T-cell (primary cell): ENCODE measurements around the gene SKI. TPM values are rescaled to one million over a fixed set of nuclear protein-coding genes. Genes with fewer than 3 reads are reported as not detected.

ENCODE experiments used
- ATAC-seq, 4 experiments: fragments of 200-7000 bp in 3 of 4; fragments of 150-1000 bp in 1 of 4; cut with Tn5 transposase; replicated peaks in 1 of 4; 1 replicate in 3 of 4; 2 replicates in 1 of 4; pipeline ENCODE4 v1.10.0; 2021; ENCODE audit warnings: moderate library complexity in 3 of 4, mild to moderate bottlenecking in 2 of 4, moderate number of reproducible peaks in 1 of 4
- CTCF ChIA-PET, 2 donors: fragments of 300-600 bp; sonication (Branson Sonifier 250); formaldehyde crosslinking; loops; one replicate each; lab custom pipeline; 2022; ENCODE audit warnings: antibody characterized with exemption in 2 of 2; lab: Charles Lee
- POLR2A ChIA-PET, 2 donors: fragments of 300-600 bp; sonication (Branson Sonifier 250); formaldehyde crosslinking; loops; one replicate each; lab custom pipeline; 2022; ENCODE audit warnings: antibody characterized with exemption in 2 of 2; lab: Charles Lee
- DNase-seq, 35 experiments: peaks; one replicate each; pipeline versions ENCODE4 v3.0.0 to v3.0.0-alpha.2; 2013 to 2023
- H3K27ac ChIP-seq: one replicate; pipeline ENCODE4 v1.5.1; 2013; ENCODE audit warnings: low read length
- H3K27me3 ChIP-seq, 2 experiments: replicated peaks in 1 of 2; 1 replicate in 1 of 2; 2 replicates in 1 of 2; pipeline versions ENCODE4 v1.6.1 to v1.7.0; 2013; ENCODE audit warnings: low read length in 1 of 2, mixed read lengths in 1 of 2; ENCODE audit not compliant: control insufficient read depth in 2 of 2, insufficient read depth in 2 of 2; ENCODE audit errors: extremely low read depth in 1 of 2
- H3K36me3 ChIP-seq, 2 donors: 1 replicate in 1 of 2; 2 replicates in 1 of 2; pipeline versions ENCODE4 v1.6.1 to v1.7.0; 2013; ENCODE audit warnings: low read length in 1 of 2; ENCODE audit not compliant: control insufficient read depth in 2 of 2, insufficient read depth in 1 of 2; ENCODE audit errors: extremely low read depth in 1 of 2
- H3K4me1 ChIP-seq, 2 experiments: 1 replicate in 1 of 2; 2 replicates in 1 of 2; pipeline versions ENCODE4 v1.6.1 to v1.7.0; 2013; ENCODE audit warnings: low read length in 2 of 2, mixed read lengths in 1 of 2; ENCODE audit not compliant: insufficient read depth in 2 of 2, control insufficient read depth in 1 of 2; ENCODE audit errors: extremely low read depth in 1 of 2
- H3K4me3 ChIP-seq, 2 donors: 1 replicate in 1 of 2; 2 replicates in 1 of 2; pipeline versions ENCODE4 v1.5.1 to v1.7.0; 2013; ENCODE audit warnings: mild to moderate bottlenecking in 2 of 2, low read length in 1 of 2, moderate library complexity in 1 of 2; ENCODE audit not compliant: control insufficient read depth in 1 of 2; ENCODE audit errors: extremely low read depth in 1 of 2
- H3K9me3 ChIP-seq: 2 replicates; pipeline ENCODE4 v1.7.0; 2013
- H3K27ac Mint-ChIP-seq, 2 donors: one replicate each; pipeline ENCODE4 v1.8.0; 2020 to 2021; ENCODE audit warnings: mild to moderate bottlenecking in 2 of 2, mixed read lengths in 2 of 2
- H3K27me3 Mint-ChIP-seq, 2 donors: one replicate each; pipeline ENCODE4 v1.8.0; 2021 to 2022; ENCODE audit warnings: mixed read lengths in 2 of 2
- H3K36me3 Mint-ChIP-seq: one replicate; pipeline ENCODE4 v1.8.0; 2021; ENCODE audit warnings: mixed read lengths
- H3K4me1 Mint-ChIP-seq, 3 donors: one replicate each; pipeline ENCODE4 v1.8.0; 2020 to 2022; ENCODE audit warnings: mixed read lengths in 3 of 3, mild to moderate bottlenecking in 1 of 3
- H3K4me3 Mint-ChIP-seq, 3 donors: one replicate each; pipeline ENCODE4 v1.8.0; 2020 to 2022; ENCODE audit warnings: mild to moderate bottlenecking in 3 of 3, mixed read lengths in 3 of 3, moderate library complexity in 3 of 3
- H3K9me3 Mint-ChIP-seq, 3 donors: one replicate each; pipeline ENCODE4 v1.8.0; 2020 to 2022; ENCODE audit warnings: mixed read lengths in 3 of 3
- WGBS: methylation state at CpG from one replicate; pipeline ENCODE4 v1.1.5; 2013; ENCODE audit warnings: missing lambda C conversion rate; ENCODE audit not compliant: insufficient coverage; 5-methylcytosine and 5-hydroxymethylcytosine counted together
- total RNA-seq, 35 experiments: library from RNA in 6 of 35; stranded (reverse) in 6 of 35; fragments of 120-200 nt in 1 of 35; gene quantifications; one replicate each; pipeline versions ENCODE4 v1.2.1 to v1.2.4 and lab custom pipeline; 2013 to 2026

SKI gene
- total RNA-seq, 5 donors from 2014 or later (not counting 1 experiment from before 2014, with no cell fraction given), result 137 to 299 (median 157) TPM

DNA sequence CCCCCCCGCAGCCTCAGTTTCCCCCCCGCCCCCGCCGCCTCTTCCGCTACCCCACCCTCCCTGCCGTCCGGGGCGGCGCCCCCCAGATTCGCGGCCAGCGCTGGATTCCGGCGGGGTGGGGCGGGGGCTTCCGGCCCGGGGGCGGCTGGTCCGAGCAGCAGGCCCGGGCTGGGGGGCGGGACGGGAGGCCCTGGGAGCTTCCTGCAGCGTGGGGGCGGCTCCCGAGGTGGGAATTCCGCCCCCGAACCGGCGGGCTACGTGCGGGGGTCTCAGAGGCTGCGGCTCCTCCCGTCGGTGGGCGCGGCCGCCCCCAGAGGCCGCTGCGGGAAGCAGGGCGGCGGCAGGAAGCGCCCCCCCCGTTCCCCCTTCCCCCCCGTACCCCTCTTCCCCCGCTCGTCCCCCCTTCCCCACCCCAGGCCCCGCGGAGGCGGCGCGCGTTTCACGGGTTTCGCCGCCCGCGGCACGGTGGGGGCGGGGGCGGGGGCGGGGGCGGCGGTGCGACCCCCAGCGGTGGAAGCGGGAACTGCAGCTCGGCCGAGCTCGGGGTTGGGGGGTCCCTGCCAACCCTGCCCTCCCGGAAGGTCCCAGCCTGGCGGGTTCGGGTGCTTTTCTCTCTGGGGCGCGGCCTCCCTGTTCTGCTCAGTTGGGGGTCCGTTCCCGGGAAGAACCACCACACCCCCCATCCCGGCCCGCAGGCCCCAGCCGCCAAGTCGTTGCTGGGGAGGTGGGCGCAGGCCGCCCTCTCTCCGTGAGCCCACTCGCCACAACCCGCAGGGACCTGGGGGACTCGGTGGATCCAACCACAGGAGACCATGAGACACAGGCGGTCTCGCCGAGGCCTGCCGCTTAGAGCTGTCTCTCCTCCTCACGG lies 86.9 kb downstream of the SKI start:
- Histone ChIP-seq H3K27me3 (peaks cover 0 to 5% of the 10 kb centered on the region in 2 experiments), H3K27ac (peak overlapping the region; percentile 81), H3K9me3 (no peaks in the 10 kb centered on the region), H3K4me3 (peak overlapping the region; percentile 38 to 58), H3K36me3 (peaks cover 0 to 3% of the 10 kb centered on the region in 2 donors), H3K4me1 (peaks cover 26 to 81% of the 10 kb centered on the region in 2 experiments)
- ATAC-seq (peak; percentile 51 to 62 (median 58)), DNase-seq (peak; percentile 52 to 85 (median 71))
- no peaks in the 10 kb centered on the region for H3K9me3 Mint-ChIP-seq
- H3K27me3 Mint-ChIP-seq, result no peaks in the 10 kb centered on the region
- peaks cover 9 to 25% (median 15%) of the 10 kb centered on the region in 3 donors for H3K4me1 Mint-ChIP-seq
- H3K36me3 Mint-ChIP-seq, result no peaks in the 10 kb centered on the region
- CTCF ChIA-PET, result interaction anchor here (0.6 to 1.7 kb wide), 5 partner anchors 14 to 1486 kb away, joined by 3 to 9 read pairs (median 4); partner anchors contain the start of gene FAAP20 (in 1 of the 2)
- H3K27ac Mint-ChIP-seq, result peak overlapping the region; percentile 39 to 73
- POLR2A ChIA-PET, result interaction anchor here in 1 of 2 donors (0.7 to 1.9 kb wide), 2 partner anchors 10 to 14 kb away, joined by 4 to 5 read pairs; no protein-coding TSS in a partner anchor
- 9% methylated on average over 50 of the region's 91 CpGs for WGBS
- peak overlapping the region; percentile 25 to 70 (median 59) for H3K4me3 Mint-ChIP-seq

DNA sequence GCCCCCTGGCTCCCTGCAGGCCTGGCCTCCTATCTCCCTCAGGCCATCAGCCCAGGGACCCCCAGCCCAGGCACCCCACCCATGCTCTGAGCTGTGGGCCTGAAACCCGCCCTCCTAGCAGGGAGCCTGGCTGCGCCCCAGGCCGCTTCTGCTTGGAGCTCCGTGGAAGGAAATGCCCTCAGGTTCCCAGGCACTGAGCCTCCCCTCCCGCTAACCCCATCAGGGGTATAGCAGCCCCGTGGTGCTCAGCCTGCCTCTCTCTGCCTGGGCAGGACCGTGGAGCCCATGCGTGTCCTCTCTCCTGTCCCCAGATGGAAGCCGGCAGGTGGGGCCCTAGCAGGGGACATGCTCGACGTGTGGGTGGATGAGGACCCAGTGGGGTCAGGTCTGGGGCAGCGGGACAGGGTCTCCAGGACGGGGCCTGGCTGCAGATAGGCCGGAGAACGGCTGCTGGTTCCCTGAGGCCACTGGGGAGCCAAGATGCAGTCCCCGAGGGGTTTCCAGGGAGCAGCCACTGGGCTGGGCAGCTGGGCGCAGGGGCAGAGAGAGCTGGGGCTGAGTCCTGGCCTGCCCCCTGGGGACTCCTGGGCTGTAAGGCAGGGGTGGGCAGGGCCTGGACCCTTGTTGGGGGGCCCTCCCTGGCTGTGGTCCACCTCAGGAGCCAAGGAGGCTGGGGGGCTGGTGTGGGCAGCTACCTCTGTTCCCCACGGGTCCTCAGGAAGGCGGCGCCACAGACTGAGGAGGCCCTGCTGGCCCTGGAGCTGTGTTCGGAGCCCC lies 87.7 kb downstream of the SKI start:
- H3K9me3 Mint-ChIP-seq, result no peaks in the 10 kb centered on the region
- H3K4me1 ChIP-seq, result peaks cover 26 to 81% of the 10 kb centered on the region in 2 experiments
- no peaks in the 10 kb centered on the region for H3K36me3 ChIP-seq
- no peaks in the 10 kb centered on the region for H3K36me3 Mint-ChIP-seq
- ChIA-PET POLR2A (interaction anchor here in 1 of 2 donors (0.7 to 1.9 kb wide), 2 partner anchors 10 to 15 kb away, joined by 4 to 5 read pairs; no protein-coding TSS in a partner anchor), CTCF (interaction anchor here (0.6 to 1.7 kb wide), 6 partner anchors 15 to 1486 kb away, joined by 3 to 9 read pairs (median 4); partner anchors contain the start of gene FAAP20 (in 2 of the 2))
- WGBS, result 70% methylated on average over 13 of the region's 21 CpGs
- no peaks in the 10 kb centered on the region for H3K27me3 Mint-ChIP-seq
- H3K4me3 Mint-ChIP-seq, result peak overlapping the region; percentile 25 to 70 (median 59)
- peaks cover 0 to 12% of the 10 kb centered on the region in 2 experiments for H3K27me3 ChIP-seq
- peak overlapping the region; percentile 39 to 73 for H3K27ac Mint-ChIP-seq
- no peak for ATAC-seq
- peak in 2 of 35 experiments; percentile 14 to 17 for DNase-seq
- H3K9me3 ChIP-seq, result no peaks in the 10 kb centered on the region
- peak overlapping the region; percentile 81 for H3K27ac ChIP-seq
- H3K4me3 ChIP-seq, result peak overlapping the region; percentile 38 to 58
- H3K4me1 Mint-ChIP-seq, result peaks cover 5 to 25% (median 15%) of the 10 kb centered on the region in 3 donors

DNA sequence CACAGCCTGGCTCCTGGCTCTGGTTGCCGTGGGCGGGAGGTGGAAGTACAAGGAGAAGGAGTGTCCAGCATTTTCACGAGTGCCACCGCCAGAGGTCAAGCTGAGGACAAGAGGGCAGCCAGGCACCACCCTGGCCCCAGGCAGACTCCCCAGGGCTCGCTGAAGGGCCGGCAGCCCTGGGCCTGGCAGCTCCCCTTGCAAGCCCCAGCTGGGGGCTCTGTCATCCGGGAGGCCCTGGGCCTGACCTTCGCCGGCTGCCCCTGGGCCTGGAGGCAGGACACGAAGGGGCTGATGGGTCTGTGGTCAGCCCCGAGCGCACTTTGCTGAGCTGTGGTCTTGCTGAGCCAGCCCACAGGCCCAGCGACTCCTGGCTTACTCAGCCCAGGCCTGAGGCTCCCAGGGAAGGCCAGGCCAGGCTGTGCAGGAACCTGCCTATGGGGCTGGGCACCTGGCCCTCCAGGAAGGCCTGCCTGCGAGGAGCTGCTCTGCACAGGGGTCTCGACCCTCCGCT lies 88.4 kb downstream of the SKI start:
- H3K9me3 Mint-ChIP-seq, result no peaks in the 10 kb centered on the region
- 88% methylated on average over 15 of the region's 16 CpGs for WGBS
- Histone ChIP-seq H3K36me3 (no peaks in the 10 kb centered on the region), H3K4me1 (peaks cover 25 to 81% of the 10 kb centered on the region in 2 experiments), H3K9me3 (no peaks in the 10 kb centered on the region), H3K4me3 (no peak overlapping the region), H3K27me3 (peaks cover 0 to 19% of the 10 kb centered on the region in 2 experiments), H3K27ac (no peak overlapping the region)
- no peaks in the 10 kb centered on the region for H3K36me3 Mint-ChIP-seq
- CTCF ChIA-PET, result no interaction called here
- DNase-seq (no peak), ATAC-seq (no peak)
- H3K4me3 Mint-ChIP-seq, result peak overlapping the region in 1 of 3 donors; percentile 70
- POLR2A ChIA-PET, result interaction anchor here in 1 of 2 donors (1.9 kb wide), 1 partner anchor 15 kb away, joined by 5 read pairs; no protein-coding TSS in a partner anchor
- peaks cover 5 to 22% (median 15%) of the 10 kb centered on the region in 3 donors for H3K4me1 Mint-ChIP-seq
- H3K27me3 Mint-ChIP-seq, result no peaks in the 10 kb centered on the region
- no peak overlapping the region for H3K27ac Mint-ChIP-seq

DNA sequence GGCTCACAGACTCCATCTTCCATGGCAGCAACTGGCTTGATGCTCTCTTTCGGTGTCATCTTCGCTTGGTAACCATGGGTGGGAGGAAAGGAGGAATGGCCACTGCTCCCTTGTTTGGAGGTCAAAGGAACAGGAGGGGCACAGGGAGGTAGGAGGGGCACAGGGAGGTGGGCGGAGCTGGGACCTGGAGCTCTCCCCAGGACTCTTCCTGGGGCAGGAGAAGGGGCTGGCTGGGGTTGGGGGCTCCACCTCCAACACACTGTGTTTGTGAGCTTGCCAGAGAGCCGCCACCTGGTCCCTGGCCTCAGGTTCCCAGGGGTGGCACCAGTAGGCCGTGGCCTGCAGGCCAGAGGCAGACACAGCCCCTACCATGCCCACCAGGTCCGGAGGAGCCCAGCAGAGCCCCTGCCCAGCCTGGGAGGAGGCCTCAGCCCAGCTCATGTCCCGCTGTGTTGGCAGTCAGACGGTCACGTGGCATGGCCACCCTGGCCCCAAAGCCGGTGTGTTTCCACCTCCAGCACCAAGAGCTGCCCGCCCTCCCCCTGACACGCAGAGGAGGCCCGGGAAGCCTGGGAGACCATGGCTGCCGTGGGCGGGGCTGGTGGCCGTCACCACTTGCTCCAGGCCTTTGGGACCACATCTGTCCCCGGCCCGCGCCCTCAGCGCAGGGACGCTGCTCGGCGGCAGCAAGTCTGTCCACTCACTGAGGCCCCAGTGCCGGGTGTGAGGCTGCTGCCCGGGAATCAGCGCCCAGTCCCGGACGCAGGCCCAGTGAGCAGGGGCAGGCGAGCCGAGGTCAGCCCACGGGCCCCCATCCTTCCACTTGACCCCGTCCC lies 89.3 kb downstream of the SKI start:
- Mint-ChIP-seq H3K27ac (peak overlapping the region; percentile 62 to 86), H3K9me3 (no peaks in the 10 kb centered on the region), H3K36me3 (no peaks in the 10 kb centered on the region), H3K4me3 (peak overlapping the region in 2 of 3 donors; percentile 55 to 58), H3K27me3 (no peaks in the 10 kb centered on the region), H3K4me1 (peaks cover 5 to 19% (median 15%) of the 10 kb centered on the region in 3 donors)
- no peak overlapping the region for H3K4me3 ChIP-seq
- H3K9me3 ChIP-seq, result no peaks in the 10 kb centered on the region
- ChIA-PET CTCF (no interaction called here), POLR2A (no interaction called here)
- DNase-seq (no peak), ATAC-seq (no peak)
- WGBS, result 95% methylated on average over 28 of the region's 32 CpGs
- no peak overlapping the region for H3K27ac ChIP-seq
- H3K27me3 ChIP-seq, result peaks cover 0 to 28% of the 10 kb centered on the region in 2 experiments
- no peaks in the 10 kb centered on the region for H3K36me3 ChIP-seq
- H3K4me1 ChIP-seq, result peaks cover 20 to 80% of the 10 kb centered on the region in 2 experiments

DNA sequence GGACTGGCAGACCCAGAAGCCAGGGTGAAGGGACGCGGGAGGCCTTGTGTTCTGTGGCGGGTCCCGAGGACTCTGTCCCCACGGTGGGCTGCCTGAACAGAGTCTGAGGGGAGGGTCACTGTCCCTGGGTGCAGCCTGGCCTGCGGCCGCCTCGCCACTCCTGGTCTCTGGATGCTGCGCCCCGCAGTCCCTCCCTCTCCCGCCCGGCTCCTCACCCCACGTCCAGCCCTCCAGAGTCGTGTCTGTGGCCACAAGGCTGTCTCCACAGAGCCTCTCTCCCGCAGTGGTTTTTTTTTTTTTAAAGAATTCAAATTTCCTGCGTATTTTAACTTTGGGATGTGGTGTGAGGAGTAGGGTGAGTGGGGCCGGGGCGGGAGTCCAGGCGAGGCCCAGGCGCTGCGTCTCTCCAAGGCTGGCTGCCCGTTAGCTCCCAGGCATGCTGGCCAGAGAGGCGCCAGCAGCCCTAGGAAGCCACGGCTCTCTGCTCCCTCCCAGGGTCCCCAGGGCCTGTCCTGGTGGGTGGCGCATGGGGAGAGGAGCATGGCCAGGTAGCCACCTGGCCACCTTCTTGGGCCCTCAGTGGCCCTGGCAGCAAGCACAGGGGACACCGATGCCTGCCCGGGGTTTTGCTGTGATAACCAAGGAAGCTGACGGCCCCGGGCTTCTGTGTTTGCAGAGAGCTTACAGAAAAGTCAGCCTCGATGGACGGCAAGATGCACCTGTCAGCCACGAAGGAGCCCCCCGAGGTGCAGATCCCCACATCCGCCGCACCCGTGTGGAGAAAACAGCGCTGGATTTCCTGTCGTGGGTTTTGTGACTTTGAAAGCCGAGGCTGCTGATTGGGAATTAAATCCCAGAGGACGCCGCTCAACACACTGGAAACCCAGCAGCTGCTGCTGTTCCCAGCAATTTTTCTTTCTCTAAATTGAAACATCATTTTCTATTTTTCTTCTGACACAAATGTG lies 90.5 kb downstream of the SKI start:
- peaks cover 0 to 35% of the 10 kb centered on the region in 2 experiments for H3K27me3 ChIP-seq
- ATAC-seq, result no peak
- CTCF ChIA-PET, result no interaction called here
- H3K4me1 ChIP-seq, result peaks cover 19 to 68% of the 10 kb centered on the region in 2 experiments
- no peak overlapping the region for H3K27ac Mint-ChIP-seq
- no peaks in the 10 kb centered on the region for H3K27me3 Mint-ChIP-seq
- no peak overlapping the region for H3K4me3 ChIP-seq
- H3K4me1 Mint-ChIP-seq, result peaks cover 5 to 14% (median 13%) of the 10 kb centered on the region in 3 donors
- POLR2A ChIA-PET, result no interaction called here
- H3K36me3 ChIP-seq, result no peaks in the 10 kb centered on the region
- no peaks in the 10 kb centered on the region for H3K36me3 Mint-ChIP-seq
- DNase-seq, result peak in 4 of 35 experiments; percentile 26 to 38 (median 32)
- H3K9me3 ChIP-seq, result no peaks in the 10 kb centered on the region
- H3K9me3 Mint-ChIP-seq, result no peaks in the 10 kb centered on the region
- peak overlapping the region in 1 of 3 donors; percentile 15 for H3K4me3 Mint-ChIP-seq
- H3K27ac ChIP-seq, result no peak overlapping the region
- 64% methylated on average over 35 of the region's 41 CpGs for WGBS
